Thoracic aorta (tissue), 2 donors: Measurements from ENCODE around the gene PTPN14. TPM values are rescaled to one million over a fixed set of nuclear protein-coding genes. Genes with fewer than 3 reads are reported as not detected.

ENCODE experiments used
- ATAC-seq: fragments of 150-250 bp; one replicate; pipeline ENCODE4 v1.8.0; 2017; ENCODE audit warnings: low read depth; ENCODE audit not compliant: insufficient number of reproducible peaks, low FRiP score
- DNase-seq: peaks from one replicate; pipeline ENCODE4 v3.0.0-alpha.2; 2020; ENCODE audit warnings: low spot score
- H3K27ac ChIP-seq, 2 donors: fragments of 200-600 bp; sonication (generic); 1 replicate in 1 of 2; 2 replicates in 1 of 2; pipeline ENCODE4 v1.5.1; 2016; ENCODE audit warnings: mild to moderate bottlenecking in 2 of 2, moderate library complexity in 2 of 2
- H3K27me3 ChIP-seq: fragments of 200-600 bp; sonication (generic); replicated peaks from 2 replicates; pipeline ENCODE4 v1.6.0; 2016; ENCODE audit warnings: mild to moderate bottlenecking; ENCODE audit not compliant: insufficient read depth
- H3K36me3 ChIP-seq: fragments of 200-600 bp; sonication (generic); one replicate; pipeline ENCODE4 v1.5.1; 2016
- H3K4me1 ChIP-seq, 2 donors: fragments of 200-600 bp; sonication (generic); 1 replicate in 1 of 2; 2 replicates in 1 of 2; pipeline versions ENCODE4 v1.5.1 to v1.6.0; 2016; ENCODE audit warnings: low read depth in 2 of 2, mild to moderate bottlenecking in 1 of 2; ENCODE audit not compliant: control insufficient read depth in 1 of 2
- H3K4me3 ChIP-seq: fragments of 200-600 bp; sonication (generic); 2 replicates; pipeline ENCODE4 v1.5.1; 2016; ENCODE audit warnings: mild to moderate bottlenecking
- H3K9me3 ChIP-seq: fragments of 200-600 bp; sonication (generic); 2 replicates; pipeline ENCODE4 v1.5.1; 2016
- total RNA-seq, 2 donors: library from RNA; depleted of rRNA; stranded (reverse); fragments of >200 nt; gene quantifications; one replicate each; pipeline versions ENCODE4 v1.1.0 to v1.2.3, GENCODE V29; 2016
- TF ChIP-seq, protein P1 (sequence below): fragments of 200-600 bp; sonication (generic); IDR thresholded peaks from one replicate; pipeline ENCODE4 v1.5.1; 2019; ENCODE audit warnings: antibody characterized with exemption

The PTPN14 gene
- total RNA-seq, 2 donors from 2014 or later = 33.3 to 63.8 TPM

DNA sequence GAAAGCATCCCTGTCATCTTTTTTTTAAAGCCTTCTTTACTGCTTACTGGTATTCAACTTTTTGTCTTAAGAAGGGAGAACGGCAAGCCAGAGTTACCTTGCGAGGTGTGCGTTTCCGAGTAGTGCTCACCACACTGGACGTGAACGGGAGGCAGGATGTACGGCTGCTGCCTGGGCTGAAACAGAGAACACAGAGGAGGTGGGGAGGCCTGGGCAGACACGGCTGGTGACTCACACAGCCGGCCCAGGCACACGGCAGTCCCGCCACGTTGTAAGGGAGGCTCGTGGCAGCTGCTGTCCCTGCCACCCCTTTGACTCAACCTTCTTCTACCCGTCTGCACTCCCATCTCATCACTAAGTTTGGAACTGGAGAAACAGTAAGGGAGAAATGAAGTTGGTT lies 164.7 kb downstream of the PTPN14 start:
- no peak for ATAC-seq
- peak overlapping the region in 1 of 2 donors; percentile 45 for H3K27ac ChIP-seq

DNA sequence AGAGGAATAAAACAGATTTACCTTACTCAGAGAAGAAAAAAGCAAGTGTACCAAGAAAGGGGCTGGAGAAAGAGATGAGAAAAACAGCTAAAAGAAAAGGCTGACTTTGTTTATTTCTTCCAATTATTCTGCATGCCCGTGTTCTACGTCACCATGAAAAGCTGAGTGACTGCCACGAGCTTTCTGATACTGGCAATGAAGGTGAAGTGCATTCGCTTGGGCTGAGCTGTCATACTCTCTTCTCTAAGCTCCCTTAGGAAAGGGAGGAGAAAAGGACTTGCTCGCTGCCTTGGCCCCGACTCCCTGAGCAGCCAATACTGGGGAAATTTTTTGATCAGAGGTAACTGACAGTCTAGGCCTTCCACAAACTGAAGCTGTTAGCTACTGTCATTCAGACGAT lies 165.1 kb downstream of the PTPN14 start:
- peaks cover 13% of the 10 kb centered on the region for H3K36me3 ChIP-seq
- DNase-seq = no peak
- no peak overlapping the region for H3K4me3 ChIP-seq
- H3K27ac ChIP-seq = peak overlapping the region in 1 of 2 donors; percentile 45
- no peaks in the 10 kb centered on the region for H3K27me3 ChIP-seq
- H3K9me3 ChIP-seq = no peaks in the 10 kb centered on the region
- TF ChIP-seq, protein P1, sequence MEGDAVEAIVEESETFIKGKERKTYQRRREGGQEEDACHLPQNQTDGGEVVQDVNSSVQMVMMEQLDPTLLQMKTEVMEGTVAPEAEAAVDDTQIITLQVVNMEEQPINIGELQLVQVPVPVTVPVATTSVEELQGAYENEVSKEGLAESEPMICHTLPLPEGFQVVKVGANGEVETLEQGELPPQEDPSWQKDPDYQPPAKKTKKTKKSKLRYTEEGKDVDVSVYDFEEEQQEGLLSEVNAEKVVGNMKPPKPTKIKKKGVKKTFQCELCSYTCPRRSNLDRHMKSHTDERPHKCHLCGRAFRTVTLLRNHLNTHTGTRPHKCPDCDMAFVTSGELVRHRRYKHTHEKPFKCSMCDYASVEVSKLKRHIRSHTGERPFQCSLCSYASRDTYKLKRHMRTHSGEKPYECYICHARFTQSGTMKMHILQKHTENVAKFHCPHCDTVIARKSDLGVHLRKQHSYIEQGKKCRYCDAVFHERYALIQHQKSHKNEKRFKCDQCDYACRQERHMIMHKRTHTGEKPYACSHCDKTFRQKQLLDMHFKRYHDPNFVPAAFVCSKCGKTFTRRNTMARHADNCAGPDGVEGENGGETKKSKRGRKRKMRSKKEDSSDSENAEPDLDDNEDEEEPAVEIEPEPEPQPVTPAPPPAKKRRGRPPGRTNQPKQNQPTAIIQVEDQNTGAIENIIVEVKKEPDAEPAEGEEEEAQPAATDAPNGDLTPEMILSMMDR = no peak
- H3K4me1 ChIP-seq = no peaks in the 10 kb centered on the region
- no peak for ATAC-seq

More for the DNA sequence above, 164.7 kb downstream of the PTPN14 start:
- peaks cover 13% of the 10 kb centered on the region for H3K36me3 ChIP-seq
- TF ChIP-seq, protein P1 = no peak
- DNase-seq = no peak
- no peaks in the 10 kb centered on the region for H3K27me3 ChIP-seq
- no peak overlapping the region for H3K4me3 ChIP-seq
- H3K4me1 ChIP-seq = no peaks in the 10 kb centered on the region
- H3K9me3 ChIP-seq = no peaks in the 10 kb centered on the region

GRCh38 chr1:214385428-214385827 lies 166.0 kb downstream of the PTPN14 start:
- Histone ChIP-seq H3K4me3 (no peak overlapping the region), H3K4me1 (no peaks in the 10 kb centered on the region), H3K36me3 (peaks cover 13% of the 10 kb centered on the region), H3K27me3 (no peaks in the 10 kb centered on the region), H3K27ac (no peak overlapping the region), H3K9me3 (no peaks in the 10 kb centered on the region)
- TF ChIP-seq, protein P1 = no peak
- no peak for DNase-seq
- no peak for ATAC-seq

GRCh38 chr1:214384373-214385079 lies 166.9 kb downstream of the PTPN14 start:
- ATAC-seq (no peak), DNase-seq (no peak)
- H3K36me3 ChIP-seq = peaks cover 13% of the 10 kb centered on the region
- no peaks in the 10 kb centered on the region for H3K4me1 ChIP-seq
- no peak overlapping the region for H3K27ac ChIP-seq
- H3K27me3 ChIP-seq = no peaks in the 10 kb centered on the region
- H3K9me3 ChIP-seq = no peaks in the 10 kb centered on the region
- TF ChIP-seq, protein P1 = no peak
- no peak overlapping the region for H3K4me3 ChIP-seq

DNA sequence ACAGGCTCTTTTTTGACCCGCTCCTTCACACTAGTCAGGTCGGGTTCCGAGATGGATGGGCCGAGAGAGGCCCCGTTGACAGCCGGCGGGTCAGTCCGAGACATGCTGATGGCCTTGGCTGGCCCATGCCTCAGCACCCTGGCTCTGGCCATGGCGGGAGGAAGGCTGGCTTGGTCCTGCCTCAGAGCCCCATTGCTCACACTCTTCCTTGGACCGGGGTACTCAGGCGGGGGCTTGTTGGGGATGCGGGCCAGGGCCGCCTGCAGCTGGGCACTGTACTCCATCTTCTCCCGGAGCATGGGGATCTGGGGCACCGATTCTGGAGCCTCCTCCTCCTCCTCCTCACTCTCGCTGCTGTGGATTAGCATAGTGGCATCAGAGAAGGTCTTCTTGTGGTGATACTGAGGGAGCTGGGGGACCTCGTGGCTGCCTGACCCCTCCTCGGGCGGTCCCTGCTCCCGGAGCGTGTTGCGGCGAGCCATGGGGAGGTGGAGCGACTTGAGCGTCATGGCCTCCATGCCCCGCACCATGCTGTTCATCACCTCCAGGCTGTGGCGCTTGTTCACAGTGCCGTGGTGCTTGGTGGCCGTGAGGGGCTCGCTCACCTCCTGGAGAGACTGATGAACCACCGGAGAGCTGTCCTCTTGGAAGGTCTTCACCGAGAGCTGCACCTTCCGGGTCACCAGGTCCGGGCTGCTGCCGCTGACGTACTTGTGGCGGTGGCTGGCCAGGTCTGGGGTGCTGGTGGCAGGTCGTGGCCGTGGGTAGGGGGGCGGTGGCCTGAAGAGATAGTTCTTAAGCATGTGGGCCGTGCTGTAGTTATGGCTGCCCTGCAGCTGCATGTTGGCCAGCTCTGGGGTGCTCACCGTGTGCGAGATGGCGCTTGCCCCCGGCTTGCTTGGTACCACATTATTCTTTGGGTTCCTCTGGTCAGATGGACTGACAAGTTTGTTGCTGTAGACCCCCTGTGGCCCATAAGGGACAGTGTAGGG lies 167.7 kb downstream of the PTPN14 start:
- Histone ChIP-seq H3K36me3 (peaks cover 13% of the 10 kb centered on the region), H3K27me3 (no peaks in the 10 kb centered on the region), H3K9me3 (no peaks in the 10 kb centered on the region), H3K27ac (no peak overlapping the region), H3K4me3 (no peak overlapping the region), H3K4me1 (peaks cover 0 to under 1% of the 10 kb centered on the region in 2 donors)
- ATAC-seq (no peak), DNase-seq (no peak)
- TF ChIP-seq, protein P1 = no peak
